NCI-H2107 treated with DMSO at 0.1 percent for 48 hours (cell line): Measurements from ENCODE around the gene GRHL3.

Source experiments
- DNase-seq: peaks from one replicate; lab custom pipeline; 2025; ENCODE audit not compliant: unreplicated experiment; lab: John Stamatoyannopoulos, UW

Gene GRHL3

DNA sequence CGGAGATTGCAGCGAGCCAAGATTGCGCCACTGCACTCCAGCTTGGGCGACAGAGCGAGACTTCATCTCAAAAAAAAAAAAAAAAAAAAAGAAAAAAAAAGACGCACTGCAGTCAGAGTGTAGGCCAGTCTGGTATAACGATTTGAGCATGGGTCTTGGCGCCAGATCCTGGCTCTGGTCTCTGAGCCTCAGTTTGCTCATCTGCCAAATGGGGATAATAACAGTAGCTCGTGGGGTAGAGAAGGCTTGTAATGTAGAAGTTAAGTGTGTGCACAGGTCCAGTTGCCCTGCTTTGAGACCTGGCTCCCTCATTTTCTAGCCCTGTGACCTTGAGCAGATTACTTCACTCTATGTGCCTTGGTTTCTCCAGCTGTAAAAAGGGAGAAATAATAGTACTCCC is 26.3 kb upstream of the GRHL3 start:
- DNase-seq: no peak

DNA sequence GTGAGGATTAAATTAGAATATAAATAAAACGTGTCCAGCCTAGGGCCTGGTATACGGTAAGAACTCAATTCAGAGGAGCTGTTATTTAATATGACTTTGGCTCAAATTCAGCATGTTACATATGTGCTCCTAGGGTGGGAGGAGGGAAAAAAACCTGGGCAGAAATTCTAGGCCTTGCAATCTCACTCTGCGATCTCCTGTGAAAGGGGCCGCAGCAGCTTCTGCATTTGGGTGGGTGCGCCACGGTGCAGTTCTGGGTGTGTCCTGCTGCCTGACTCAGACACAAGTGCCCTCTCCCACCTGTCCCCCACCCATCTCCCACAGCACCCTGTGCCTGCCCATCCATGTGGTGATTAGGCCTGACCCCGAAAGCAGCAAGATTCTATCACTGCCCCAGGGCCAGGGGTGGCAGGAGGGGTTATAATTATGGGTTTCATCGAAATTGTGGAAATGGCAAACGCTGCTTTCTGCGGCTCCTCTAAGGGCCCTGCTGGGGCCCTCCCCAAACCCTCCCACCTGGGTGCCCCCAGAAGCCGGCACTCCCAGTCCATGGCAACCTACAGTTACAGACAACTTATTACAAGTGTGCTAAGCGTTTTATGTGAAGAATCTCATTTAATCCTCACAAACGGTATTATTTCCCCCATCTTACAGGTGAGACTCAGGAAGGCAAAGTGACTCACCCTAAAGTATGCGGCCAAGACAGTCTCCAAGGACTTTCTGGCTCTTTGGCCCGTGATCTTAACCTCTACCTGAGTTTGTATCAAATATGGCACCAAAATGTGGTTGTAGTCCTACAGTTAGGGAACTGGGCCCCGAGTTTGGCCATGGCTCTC is 25.5 kb upstream of the GRHL3 start:
- DNase-seq: no peak

DNA sequence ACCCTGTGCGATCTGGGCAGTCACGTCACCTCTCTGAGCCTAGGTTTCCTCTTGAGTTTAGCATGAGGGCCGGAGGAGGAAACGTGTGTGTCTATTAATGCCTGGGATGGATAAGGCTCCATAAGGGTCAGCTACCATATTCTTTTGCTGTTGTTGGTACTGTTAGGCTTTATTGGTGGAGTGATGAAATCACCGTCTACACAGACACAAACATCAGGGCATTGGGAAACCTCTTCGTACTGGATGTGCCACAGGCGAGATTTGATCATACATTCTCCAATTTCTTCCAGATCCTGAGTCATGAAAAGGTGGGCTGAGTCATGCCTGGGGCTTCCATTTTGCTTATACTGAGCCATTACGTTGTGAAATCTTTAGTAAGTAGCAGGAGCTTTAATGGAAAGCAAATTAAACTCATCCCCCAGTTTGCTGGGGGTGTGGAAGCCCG is 24.9 kb upstream of the GRHL3 start:
- DNase-seq: no peak

DNA sequence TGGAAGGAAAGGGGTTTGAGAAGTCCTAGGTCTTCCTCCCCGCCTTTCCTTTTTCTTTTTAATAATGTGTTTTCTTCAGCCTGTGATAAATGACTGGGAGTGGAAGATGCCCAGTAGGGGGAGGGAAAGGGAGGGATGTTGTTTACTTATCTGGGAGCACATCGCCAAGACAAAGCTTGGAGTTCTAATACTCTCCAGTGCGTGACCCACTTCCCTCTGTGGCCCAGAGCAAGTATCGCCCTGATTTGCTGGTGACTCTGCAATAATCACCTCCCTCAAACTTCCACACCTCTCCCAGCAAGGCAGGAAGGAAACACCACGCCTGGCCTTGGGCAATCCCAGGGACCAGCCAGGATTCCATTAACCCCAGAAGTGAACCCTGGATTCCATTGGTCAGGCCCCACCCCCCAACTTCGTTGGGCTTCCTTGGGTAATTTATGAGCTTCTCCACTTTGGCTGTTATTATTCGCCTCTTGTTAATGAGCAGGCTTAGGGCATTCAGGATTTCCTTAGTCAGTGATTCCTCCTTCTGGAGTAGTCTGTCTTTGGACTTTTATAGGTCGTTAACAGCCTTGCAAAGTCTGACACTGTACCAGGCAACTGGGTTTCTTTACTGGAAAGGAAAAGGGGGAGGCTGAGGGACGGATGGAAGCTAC is 24.3 kb upstream of the GRHL3 start:
- no peak for DNase-seq

DNA sequence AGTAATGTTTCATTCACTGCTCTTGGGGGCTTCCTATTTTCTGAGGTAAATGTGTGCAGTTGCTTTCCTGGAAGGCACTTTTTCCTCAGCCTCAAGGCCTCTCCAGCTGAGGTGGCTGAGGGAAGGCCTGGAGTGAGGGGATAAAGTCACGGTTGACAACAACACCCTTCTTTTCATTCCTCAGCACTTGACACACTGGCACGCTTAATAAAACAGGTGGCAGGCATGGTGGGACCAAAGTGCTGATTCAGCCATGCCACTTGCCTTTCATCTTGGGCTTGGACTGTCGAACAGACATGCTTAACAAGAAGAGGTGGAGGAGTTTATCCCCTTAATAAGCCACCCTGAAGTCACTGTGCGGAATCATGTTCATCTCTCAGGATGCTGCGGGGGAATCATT is 23.6 kb upstream of the GRHL3 start:
- DNase-seq: no peak

DNA sequence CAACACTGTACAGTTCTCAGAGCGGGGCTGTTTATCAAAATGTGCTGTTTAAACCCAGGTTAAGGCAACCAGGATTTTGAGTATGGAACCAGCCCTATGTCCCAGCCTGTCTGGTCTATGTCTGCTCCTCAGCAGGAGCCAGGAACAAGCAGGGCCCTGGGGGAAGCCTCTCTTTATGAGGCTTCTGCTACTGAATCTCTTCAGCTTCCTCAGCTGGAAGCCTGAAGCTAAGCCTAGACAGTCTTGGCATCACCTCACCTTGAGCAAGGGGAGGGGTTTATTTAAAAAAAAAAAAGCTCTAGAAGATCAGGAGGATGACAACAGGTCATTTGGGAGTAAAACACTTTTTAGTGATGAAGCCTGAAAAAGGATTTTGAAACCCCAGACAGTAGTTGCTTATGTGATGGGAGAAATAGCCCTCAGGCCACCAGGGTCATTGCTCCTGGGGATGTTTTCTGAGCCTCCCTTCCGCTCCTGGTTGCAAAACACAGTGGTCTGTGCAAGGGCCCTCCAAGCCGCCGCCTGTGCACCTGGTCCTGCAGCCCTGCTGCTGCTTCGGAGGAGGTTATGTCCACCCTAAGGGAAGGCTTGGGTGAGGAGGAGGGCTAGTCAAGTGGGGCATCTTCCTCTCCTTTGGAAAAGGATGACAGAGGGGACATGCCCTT is 21.8 kb upstream of the GRHL3 start:
- no peak for DNase-seq

DNA sequence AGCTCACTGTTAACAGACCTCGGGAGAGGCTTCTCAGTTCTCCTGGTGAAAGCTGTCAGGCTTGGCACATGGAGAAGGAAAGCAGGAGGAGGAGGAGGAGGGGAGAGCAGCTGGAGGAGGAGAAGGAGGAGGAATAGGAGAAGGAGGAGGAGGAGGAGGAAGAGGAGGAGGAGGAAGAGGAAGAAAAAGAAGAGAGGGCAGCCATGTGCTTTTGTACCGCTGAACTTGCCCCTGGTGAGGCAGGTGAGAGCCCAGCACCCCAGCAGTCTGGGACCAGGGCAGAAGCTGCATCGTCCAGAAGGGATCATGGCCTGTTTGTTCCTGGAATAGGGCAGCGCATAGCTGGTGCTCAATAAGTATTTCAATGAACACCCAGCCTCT is 21.3 kb upstream of the GRHL3 start:
- DNase-seq: no peak

DNA sequence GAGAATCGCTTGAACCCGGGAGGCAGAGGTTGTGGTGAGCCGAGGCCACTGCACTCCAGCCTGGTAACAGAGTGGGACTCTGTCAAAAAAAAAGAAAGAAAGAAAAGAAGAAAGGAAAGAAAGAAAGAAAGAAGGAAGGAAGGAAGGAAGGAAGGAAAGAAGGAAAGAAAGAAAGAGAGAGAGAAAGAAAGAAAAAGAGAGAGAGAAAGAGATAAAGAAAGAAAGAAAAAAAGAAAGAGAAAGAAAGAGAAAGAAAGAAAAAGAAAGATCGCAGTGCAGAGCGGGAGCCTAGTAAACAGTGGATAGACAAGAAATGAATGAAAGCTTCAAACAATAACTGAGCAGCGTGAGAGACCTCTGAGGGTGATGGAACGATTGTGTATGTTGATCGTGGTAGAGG is 20.6 kb upstream of the GRHL3 start:
- DNase-seq: no peak

DNA sequence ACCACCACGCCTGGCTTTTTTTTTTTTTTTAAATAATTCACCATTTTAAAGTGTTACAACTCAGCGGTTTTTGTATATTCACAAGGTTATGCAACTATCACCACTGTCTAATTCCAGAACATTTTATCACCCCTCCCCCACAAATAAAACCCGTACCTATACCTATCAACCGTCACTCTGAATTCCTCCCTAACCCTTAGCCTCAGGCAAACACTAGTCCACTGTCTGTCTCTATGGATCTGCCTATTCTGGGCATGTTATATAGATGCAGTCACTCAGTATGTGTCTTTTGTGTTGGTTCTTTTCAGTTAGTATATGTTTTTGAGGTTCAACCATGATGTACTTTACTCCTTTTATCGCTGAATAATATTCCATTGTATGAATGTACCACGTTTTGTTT is 19.3 kb upstream of the GRHL3 start:
- DNase-seq: no peak

DNA sequence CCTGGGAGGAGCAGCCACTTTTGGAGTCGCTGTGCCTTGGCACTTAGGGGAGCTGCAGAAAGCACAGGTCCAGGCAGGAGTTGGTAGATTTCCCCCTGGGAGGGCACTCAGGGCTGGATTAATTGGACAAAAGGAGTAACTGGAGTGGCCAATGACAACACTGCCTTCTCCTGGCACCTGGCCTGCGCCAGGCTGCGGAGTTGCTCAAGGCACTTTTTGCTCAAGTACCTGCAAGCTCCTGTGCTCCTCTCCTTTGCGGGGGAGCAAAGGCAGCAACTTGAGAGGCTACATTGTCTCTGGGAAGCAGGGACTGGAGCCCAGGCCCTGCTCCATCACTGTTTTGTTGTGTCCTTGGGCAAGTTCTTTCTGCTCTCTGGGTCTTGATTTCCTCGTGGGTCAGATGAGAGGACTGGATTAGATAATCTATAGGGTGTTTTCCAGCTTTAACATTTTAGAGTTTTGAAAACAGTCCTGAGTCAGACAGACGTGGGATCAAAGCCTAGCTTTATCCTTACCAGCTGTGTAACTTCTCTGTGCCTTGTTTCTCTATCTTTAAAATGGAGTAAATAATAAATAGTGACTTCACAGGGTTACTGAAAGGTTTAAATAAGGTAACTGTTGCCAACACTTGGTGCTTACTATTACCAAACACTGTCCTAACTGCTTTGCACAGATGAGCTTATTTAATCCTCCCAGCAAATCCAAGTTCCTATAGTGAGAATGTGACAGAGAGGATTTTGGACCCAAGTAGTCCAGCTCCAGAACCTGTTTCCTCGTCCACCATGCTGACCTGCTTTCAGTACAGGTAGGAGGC is 18.0 kb upstream of the GRHL3 start:
- DNase-seq: peak; percentile 27

DNA sequence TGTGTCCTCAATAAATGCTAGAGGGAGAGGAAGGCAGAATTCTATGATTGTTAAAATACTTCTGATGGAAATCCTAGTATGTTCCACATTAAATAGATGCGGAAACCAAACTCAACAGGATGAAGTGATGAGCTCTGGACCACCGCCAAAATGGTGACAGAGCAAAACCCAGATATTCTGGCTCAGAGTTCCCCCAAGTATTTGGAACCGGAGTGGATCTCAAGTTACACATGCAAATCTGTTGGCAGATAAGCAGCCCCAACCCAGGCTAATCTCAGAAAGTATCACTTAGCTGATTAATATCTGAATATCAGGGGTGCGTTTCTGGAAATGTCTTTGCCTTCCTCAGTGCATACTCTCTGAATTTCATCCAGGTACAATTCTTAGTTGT is 17.4 kb upstream of the GRHL3 start:
- no peak for DNase-seq

DNA sequence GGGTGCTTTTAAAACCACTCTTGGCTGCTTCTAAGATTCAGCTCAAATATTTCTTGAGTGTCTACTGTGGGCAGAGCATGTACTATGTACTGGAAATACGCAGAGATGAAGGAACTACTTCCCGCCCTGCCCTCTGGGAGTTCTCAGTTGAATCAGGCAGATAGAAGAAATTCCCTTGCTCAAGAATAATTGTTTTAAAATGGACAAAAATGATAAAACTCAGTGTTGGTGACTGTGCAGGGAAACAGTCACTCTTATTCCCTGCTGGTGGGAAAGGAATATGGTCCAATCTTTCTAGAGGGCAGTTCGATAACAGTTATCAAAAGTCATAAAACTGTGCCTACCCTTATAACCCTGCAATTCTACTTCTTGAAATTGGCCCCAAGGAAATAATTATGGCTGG is 16.9 kb upstream of the GRHL3 start:
- no peak for DNase-seq

DNA sequence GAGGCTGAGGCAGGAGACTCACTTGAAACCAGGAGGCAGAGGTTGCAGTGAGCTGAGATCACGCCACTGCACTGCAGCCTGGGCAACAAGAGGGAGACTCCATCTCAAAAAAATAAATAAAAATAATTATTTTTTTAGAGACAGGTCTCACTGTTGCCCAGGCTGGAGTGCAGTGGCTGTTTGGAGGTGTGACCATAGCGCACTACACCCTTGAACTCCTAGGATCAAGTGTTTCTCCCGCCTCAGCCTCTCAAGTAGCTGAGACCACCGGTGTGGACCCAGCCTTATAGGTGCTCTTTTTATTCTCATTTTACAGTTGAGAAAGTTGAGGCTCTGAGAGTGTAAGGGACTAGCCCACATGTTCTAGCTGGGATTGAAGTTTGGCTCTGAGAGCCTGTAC is 15.6 kb upstream of the GRHL3 start:
- DNase-seq: no peak

DNA sequence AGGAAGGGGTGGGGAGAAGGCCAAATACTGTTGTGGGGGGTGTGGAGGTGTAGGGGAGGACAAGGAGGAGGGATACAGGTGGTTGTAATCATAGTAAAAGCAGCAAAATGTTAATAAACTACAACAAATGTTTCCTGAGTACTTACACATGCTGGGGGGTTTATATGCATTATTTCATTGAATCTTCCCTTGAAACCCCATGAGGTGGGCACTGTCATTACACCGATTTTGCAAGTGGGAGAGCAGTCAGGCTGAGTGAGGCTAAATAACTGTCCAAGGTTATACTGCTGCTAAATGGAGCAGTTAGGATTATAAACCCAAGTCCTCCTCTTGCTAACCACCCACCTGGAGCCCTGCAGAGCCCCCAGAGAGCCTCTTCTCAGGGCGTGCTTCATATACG is 14.4 kb upstream of the GRHL3 start:
- DNase-seq: no peak

DNA sequence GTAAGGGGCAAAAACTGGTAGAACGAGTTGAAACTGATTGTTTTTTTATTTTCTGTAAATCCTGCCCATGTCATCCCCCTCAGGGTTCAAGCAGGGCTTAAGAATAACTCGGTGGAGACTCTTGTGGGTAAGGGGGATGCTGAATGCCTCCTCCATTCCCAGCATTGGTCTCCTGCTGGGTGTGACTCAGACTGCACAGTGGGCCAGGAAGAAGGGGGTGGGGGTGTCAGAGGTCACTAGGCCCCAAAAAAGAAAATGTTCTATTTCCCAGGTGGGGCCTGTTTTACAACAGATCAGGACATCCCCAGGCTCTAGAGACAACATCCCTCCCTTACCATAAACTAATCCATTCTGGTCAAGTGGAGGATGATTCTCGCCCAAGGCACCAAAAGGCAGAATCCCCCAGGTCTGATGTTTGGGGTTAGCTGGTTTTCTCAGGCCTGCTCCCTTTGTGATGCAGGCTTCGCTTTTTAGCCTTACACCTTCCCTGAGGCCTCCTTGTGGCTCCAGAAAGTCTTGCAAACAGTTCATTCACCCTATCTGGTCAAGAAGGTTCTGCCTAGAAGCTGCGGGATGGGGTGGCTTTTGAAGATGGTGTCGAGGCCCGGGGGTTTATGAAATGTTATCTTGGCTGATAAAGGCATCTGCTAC is 10.7 kb upstream of the GRHL3 start:
- no peak for DNase-seq

DNA sequence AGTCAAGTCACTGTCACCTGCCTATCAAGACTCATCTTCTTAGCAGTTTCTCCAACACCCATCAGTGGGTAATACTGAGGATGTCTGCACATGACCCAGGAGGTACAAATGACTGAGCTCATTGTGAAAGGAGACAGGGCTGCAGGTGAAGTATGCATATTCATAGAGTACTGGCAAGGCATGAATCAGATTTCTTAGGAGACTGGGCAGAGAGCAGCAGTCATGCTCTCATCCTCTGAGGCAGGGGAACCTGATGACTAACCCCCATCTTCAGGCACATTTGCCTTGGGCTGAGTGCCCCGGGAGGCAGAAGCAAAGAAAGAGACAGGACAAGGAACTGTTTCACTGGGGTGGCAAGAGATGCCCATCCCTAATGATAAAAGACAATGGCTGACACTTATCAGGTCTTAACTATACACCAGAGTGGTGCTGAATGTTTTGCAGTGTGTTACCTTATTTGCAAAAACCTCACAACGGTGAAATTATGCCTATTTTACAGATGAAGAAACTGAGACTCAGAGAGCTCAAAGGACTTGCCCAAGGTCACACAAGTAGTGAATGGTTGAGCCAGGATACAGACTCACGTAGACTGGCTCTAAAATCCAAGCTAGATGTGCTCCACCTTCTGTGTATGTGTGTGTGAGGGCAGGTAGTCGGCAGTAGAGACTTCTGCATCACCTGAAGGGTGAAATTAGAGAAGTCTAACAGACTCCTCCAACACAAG is 9.2 kb upstream of the GRHL3 start:
- no peak for DNase-seq

DNA sequence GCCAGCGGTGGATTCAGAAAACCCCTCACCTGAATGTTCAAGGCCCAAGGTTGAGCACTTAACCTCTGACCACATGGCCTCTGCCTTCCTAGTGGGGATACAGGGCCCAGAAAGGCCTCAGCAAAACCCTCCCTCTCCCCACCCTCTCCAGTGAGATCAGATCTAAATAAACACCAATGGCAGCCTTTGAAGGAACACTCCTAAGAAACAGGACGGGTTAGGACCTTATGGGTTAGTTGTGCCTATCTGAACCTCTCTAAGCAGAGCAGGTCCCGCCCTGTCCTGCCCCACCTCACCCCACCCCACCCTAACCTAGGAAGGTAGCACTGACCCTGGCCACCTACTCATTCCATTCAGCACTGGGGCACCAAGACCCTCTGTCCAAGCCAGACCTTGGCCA is 7.9 kb upstream of the GRHL3 start:
- DNase-seq: no peak

DNA sequence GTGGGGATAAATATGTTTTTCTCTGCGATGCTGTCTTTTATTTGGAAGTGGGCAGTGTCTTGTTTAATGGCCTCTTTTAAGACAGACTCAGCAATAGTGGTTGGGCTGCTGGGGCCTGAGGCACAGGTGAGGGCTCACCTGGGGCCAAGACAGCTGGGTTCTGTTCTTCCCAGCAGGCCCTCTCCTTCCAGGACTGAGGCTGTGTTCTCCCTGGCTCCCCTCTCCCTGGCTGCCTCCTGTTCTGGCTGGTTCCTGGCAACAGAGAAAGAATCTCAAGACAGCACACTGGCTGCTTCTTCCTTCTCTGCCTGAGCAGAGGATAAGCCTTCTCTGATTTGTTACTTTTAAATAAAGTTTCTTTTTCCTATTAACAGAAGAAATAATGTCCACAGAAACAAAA is 7.4 kb upstream of the GRHL3 start:
- DNase-seq: no peak

DNA sequence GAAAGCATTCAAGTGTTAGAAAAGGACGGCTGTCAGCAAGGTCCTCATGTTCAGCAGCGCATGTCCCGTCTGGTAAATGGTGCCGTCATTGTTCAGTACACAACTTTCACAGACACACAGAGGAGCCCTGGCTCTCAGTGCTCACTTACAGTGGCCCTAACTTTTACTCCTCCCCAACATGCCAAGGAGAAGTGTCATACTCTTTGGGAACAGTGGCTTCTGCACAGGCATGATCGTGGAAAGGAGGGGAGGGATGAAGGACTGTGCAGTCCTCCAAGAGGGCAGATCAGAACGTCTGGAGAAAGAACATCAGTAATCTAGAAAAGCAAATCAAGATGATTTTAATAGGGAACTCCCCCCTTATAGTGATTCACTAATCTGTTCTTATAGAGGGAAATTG is 3.8 kb upstream of the GRHL3 start:
- no peak for DNase-seq

DNA sequence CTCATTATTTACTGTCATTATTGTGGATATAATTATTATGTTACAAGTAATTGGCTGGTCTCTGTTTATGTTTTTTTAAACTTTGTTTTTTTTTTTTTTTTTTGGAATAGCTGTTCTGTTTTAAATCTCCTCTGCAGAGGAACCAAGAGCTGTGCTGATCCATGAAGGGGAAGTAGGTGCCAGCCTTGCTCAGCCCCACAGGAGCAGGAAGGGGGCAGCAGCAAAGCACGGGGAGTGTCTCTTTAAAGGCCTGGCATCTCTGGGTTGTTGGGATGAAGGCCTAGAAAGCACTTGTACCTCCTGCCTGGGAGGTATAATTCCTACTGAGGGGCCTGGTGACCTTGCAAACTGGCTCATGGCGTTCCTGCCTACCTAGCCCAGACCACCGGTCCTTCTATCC is 2.5 kb upstream of the GRHL3 start:
- no peak for DNase-seq
